Peyer's patch (tissue), 4 donors: ENCODE results near the gene LMO7. TPM values are rescaled to one million over a fixed set of nuclear protein-coding genes. Genes with fewer than 3 reads are reported as not detected.
"Not testable (repeated sequence)": the region's sequence is repeated elsewhere in the genome, so short reads cannot be mapped to it uniquely, and the experiment has no call there.

Experiments
- DNase-seq, 3 donors: peaks; one replicate each; pipeline ENCODE4 v3.0.0-alpha.2; 2017 to 2019
- H3K27ac ChIP-seq, 4 donors: fragments of 200-600 bp; sonication (generic); one replicate each; pipeline ENCODE4 v1.5.1; 2016 to 2019
- H3K27me3 ChIP-seq, 2 donors: fragments of 200-600 bp; sonication (generic); one replicate each; pipeline ENCODE4 v1.5.1; 2019
- H3K36me3 ChIP-seq, 3 donors: fragments of 200-600 bp; sonication (generic); one replicate each; pipeline ENCODE4 v1.5.1; 2016 to 2019
- H3K4me1 ChIP-seq, 4 donors: fragments of 200-600 bp; sonication (generic); one replicate each; pipeline ENCODE4 v1.5.1; 2016 to 2019
- H3K4me3 ChIP-seq, 4 donors: fragments of 200-600 bp; sonication (generic); 1 replicate in 3 of 4; 2 replicates in 1 of 4; pipeline ENCODE4 v1.5.1; 2016 to 2019; ENCODE audit warnings: mild to moderate bottlenecking in 1 of 4
- H3K9me3 ChIP-seq, 4 donors: fragments of 200-600 bp; sonication (generic); one replicate each; pipeline ENCODE4 v1.5.1; 2016 to 2019; ENCODE audit warnings: mild to moderate bottlenecking in 1 of 4
- POLR2A ChIP-seq, 2 donors: fragments of 450-650 bp; IDR thresholded peaks; one replicate each; pipeline ENCODE4 v1.5.1; 2017; ENCODE audit warnings: antibody characterized with exemption in 2 of 2, mild to moderate bottlenecking in 2 of 2, moderate library complexity in 2 of 2
- total RNA-seq, 4 donors: library from RNA; depleted of rRNA; stranded (reverse); fragments of >200 nt; gene quantifications; one replicate each; pipeline ENCODE4 v1.1.0, GENCODE V29; 2016
- TF ChIP-seq, protein P1 (sequence below), 6 experiments: fragments of 450-650 bp in 4 of 6; fragments of 200-600 bp in 2 of 6; sonication (generic) in 1 of 6; IDR thresholded peaks; one replicate each; pipeline ENCODE4 v1.5.1; 2017 to 2019; ENCODE audit warnings: antibody characterized with exemption in 6 of 6, mild to moderate bottlenecking in 3 of 6, moderate library complexity in 1 of 6

The LMO7 gene
- total RNA-seq, 4 donors from 2014 or later: 74.3 to 365 (median 327) TPM

- Histone ChIP-seq H3K4me3 (no peak overlapping the region), H3K9me3 (no peaks in the 10 kb centered on the region), H3K4me1 (no peaks in the 10 kb centered on the region), H3K27me3 (no peaks in the 10 kb centered on the region), H3K36me3 (no peaks in the 10 kb centered on the region), H3K27ac (no peak overlapping the region)
- no peak for TF ChIP-seq POLR2A (IDR thresholded peaks at IDR 0.05)
- TF ChIP-seq, protein P1, sequence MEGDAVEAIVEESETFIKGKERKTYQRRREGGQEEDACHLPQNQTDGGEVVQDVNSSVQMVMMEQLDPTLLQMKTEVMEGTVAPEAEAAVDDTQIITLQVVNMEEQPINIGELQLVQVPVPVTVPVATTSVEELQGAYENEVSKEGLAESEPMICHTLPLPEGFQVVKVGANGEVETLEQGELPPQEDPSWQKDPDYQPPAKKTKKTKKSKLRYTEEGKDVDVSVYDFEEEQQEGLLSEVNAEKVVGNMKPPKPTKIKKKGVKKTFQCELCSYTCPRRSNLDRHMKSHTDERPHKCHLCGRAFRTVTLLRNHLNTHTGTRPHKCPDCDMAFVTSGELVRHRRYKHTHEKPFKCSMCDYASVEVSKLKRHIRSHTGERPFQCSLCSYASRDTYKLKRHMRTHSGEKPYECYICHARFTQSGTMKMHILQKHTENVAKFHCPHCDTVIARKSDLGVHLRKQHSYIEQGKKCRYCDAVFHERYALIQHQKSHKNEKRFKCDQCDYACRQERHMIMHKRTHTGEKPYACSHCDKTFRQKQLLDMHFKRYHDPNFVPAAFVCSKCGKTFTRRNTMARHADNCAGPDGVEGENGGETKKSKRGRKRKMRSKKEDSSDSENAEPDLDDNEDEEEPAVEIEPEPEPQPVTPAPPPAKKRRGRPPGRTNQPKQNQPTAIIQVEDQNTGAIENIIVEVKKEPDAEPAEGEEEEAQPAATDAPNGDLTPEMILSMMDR (IDR thresholded peaks at IDR 0.05): no peak
- no peak for DNase-seq
Observed at GRCh38 chr13:75721307-75721706, 85.2 kb downstream of the LMO7 start.

DNA sequence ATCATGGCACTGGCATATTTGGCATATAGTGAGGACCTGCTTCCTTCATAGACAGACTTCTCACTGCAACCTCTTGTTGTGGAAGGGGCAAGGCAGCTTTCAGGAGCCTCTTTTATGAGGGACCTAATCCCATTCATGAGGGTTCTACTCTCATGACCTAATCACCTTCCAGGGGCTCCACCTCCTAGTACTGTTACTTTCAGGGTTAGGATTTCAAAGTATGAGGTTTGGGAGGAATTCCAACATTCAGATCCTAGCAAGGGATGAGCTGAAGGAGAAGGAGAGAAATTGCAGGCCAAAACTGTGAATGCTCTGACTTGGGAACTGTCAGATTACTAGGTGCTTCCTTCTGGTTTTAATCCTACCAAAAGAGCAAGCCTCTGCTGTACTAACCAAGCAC is 87.8 kb downstream of the LMO7 start:
- no peak for DNase-seq
- H3K9me3 ChIP-seq: no peaks in the 10 kb centered on the region
- no peak for TF ChIP-seq POLR2A (IDR thresholded peaks at IDR 0.05)
- TF ChIP-seq, protein P1 (IDR thresholded peaks at IDR 0.05): no peak
- H3K4me3 ChIP-seq: no peak overlapping the region
- H3K27me3 ChIP-seq: no peaks in the 10 kb centered on the region
- peak overlapping the region in 3 of 4 donors; percentile 25 to 79 (median 72) for H3K27ac ChIP-seq
- no peaks in the 10 kb centered on the region for H3K36me3 ChIP-seq
- no peaks in the 10 kb centered on the region for H3K4me1 ChIP-seq

DNA sequence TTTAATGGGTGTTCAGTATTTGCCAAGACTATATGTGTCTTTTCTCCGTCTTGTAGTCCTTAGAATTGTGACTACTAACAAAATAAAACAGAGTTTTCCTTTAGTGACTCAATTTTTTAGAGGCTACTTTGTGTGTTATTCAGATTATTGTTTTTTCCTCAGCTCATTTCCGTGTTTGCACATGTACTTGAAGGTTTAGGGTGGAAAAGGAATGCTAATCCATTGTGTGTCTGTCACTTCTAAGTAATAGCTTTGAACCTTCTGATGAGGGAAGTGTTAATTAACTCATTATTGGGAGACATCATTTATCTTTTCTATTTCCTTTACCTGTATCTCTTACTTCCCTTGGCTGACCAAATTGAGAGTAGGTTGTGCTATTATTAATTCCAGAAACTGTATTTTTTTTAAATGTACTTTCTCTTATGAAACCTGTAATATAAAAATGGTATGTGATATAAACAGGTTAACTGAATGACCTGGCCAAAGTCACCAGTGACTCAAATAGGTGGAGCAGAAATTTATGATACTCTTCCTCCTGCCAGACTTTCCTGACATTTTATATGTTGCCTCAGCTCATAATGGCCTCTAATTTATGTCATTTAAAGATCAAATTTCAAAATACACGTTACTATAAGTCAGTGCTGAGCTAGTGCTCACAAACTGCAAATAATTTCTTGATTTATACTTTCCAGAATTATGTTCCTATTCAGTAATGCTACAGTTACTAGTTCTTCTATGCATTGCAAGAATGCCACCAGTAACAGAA is 88.8 kb downstream of the LMO7 start:
- H3K36me3 ChIP-seq: no peaks in the 10 kb centered on the region
- TF ChIP-seq, protein P1 (IDR thresholded peaks at IDR 0.05): peak in 1 of 6 experiments; percentile 5
- TF ChIP-seq POLR2A (IDR thresholded peaks at IDR 0.05): no peak
- H3K27ac ChIP-seq: peak overlapping the region in 3 of 4 donors; percentile 25 to 79 (median 72)
- no peaks in the 10 kb centered on the region for H3K4me1 ChIP-seq
- H3K4me3 ChIP-seq: no peak overlapping the region
- H3K27me3 ChIP-seq: no peaks in the 10 kb centered on the region
- peak in 1 of 3 donors; percentile 55 for DNase-seq
- no peaks in the 10 kb centered on the region for H3K9me3 ChIP-seq

DNA sequence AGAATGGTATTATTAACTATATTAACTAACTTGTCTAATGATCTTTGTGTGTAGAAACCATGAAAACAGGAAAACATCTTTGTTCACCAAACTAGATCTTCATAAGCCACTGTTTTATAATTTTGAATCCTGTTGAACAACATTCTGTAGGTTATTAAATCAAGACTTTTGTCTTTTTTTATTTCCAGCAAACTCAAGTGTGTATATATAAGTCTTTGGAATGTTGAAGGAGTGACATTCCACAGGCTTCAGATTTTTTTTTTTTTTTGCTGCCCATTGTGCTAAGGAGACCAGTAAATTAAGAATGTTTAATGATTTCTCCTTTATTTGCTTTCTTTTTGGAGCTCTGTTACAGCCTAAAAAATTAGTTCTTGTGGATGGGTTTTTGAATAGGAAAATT is 89.6 kb downstream of the LMO7 start:
- Histone ChIP-seq H3K4me1 (no peaks in the 10 kb centered on the region), H3K36me3 (no peaks in the 10 kb centered on the region), H3K9me3 (no peaks in the 10 kb centered on the region), H3K4me3 (no peak overlapping the region), H3K27ac (peak overlapping the region in 3 of 4 donors; percentile 17 to 79 (median 72)), H3K27me3 (no peaks in the 10 kb centered on the region)
- TF ChIP-seq, protein P1 (IDR thresholded peaks at IDR 0.05): no peak
- TF ChIP-seq POLR2A (IDR thresholded peaks at IDR 0.05): no peak
- no peak for DNase-seq

DNA sequence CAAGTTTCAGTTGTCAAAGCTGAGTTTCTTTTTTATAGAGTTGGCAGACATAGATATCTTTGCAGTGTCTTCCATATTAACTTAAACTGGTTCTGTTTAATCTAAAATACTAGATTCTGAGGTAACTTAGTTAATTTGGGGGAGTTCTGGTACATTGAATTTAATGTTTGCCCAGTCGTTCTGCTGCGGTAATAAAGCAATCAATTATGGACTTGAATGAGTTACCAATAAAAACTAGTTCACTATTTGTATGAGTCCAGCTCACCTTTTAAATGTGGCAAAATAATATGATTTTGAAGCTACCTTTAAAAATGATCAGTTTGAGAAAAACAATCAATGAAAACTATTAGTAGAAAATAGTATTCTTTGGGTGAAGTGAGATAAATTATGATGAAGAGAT is 90.2 kb downstream of the LMO7 start:
- Histone ChIP-seq H3K9me3 (no peaks in the 10 kb centered on the region), H3K27ac (peak overlapping the region in 1 of 4 donors; percentile 72), H3K27me3 (no peaks in the 10 kb centered on the region), H3K36me3 (no peaks in the 10 kb centered on the region), H3K4me3 (no peak overlapping the region), H3K4me1 (no peaks in the 10 kb centered on the region)
- TF ChIP-seq POLR2A (IDR thresholded peaks at IDR 0.05): no peak
- DNase-seq: no peak

GRCh38 chr13:75733113-75733512 is 97.0 kb downstream of the LMO7 start:
- not testable (repeated sequence) for H3K4me1 ChIP-seq, H3K4me3 ChIP-seq, H3K27ac ChIP-seq, H3K36me3 ChIP-seq, H3K27me3 ChIP-seq, DNase-seq, H3K9me3 ChIP-seq
